ENCODE results near the gene SUSD2. TPM values are rescaled to one million over a fixed set of nuclear protein-coding genes. Genes with fewer than 3 reads are reported as not detected.

Gene SUSD2
- total and polyA plus RNA-seq, 8 donors: 0.35 to 7.2 (median 2.5) TPM

GRCh38 chr22:24216541-24217209, 35.4 kb downstream of the SUSD2 start:
- no peak overlapping the region for H3K4me3 ChIP-seq
- FAIRE-seq: no peak
- intact Hi-C loops (cut with DNase I): no loop called here
- WGBS, 2 donors: 89 to 93% methylated on average over 12 of the region's 12 CpGs
- no peaks in the 10 kb centered on the region for H3K9me3 ChIP-seq
- no peak for DNase-seq
- H3K27ac ChIP-seq: no peak overlapping the region
- no peaks in the 10 kb centered on the region for H3K4me1 ChIP-seq
- TF ChIP-seq CTCF (IDR thresholded peaks at IDR 0.05): no peak
- H3K36me3 ChIP-seq: no peaks in the 10 kb centered on the region
- ATAC-seq: no peak
- H3K27me3 ChIP-seq: no peaks in the 10 kb centered on the region

- Histone ChIP-seq H3K9me3 (no peaks in the 10 kb centered on the region), H3K27me3 (no peaks in the 10 kb centered on the region), H3K36me3 (no peaks in the 10 kb centered on the region), H3K27ac (no peak overlapping the region), H3K4me1 (no peaks in the 10 kb centered on the region), H3K4me3 (no peak overlapping the region)
- ATAC-seq: no peak
- 58 to 69% methylated on average over 3 of the region's 3 CpGs for WGBS, 2 donors
- no peak for FAIRE-seq
- no peak for DNase-seq
- intact Hi-C loops (cut with DNase I): no loop called here
- TF ChIP-seq CTCF (IDR thresholded peaks at IDR 0.05): no peak
These were observed 36.1 kb downstream of the SUSD2 start for GRCh38 chr22:24217384-24217783.

- H3K36me3 ChIP-seq: no peaks in the 10 kb centered on the region
- no peak overlapping the region for H3K4me3 ChIP-seq
- no peaks in the 10 kb centered on the region for H3K27me3 ChIP-seq
- intact Hi-C loops (cut with DNase I): no loop called here
- WGBS, 2 donors: 93 to 94% methylated on average over 9 of the region's 9 CpGs
- DNase-seq (no peak), ATAC-seq (no peak), FAIRE-seq (no peak)
- no peak for TF ChIP-seq CTCF (IDR thresholded peaks at IDR 0.05)
- H3K27ac ChIP-seq: no peak overlapping the region
- H3K9me3 ChIP-seq: no peaks in the 10 kb centered on the region
- no peaks in the 10 kb centered on the region for H3K4me1 ChIP-seq
These were observed 38.5 kb downstream of the SUSD2 start for GRCh38 chr22:24219750-24220149.

GRCh38 chr22:24224468-24224867, 43.2 kb downstream of the SUSD2 start:
- 93 to 97% methylated on average over 1 of the region's 1 CpG for WGBS, 2 donors
- no peak for TF ChIP-seq CTCF (IDR thresholded peaks at IDR 0.05)
- DNase-seq: no peak
- Histone ChIP-seq H3K4me1 (no peaks in the 10 kb centered on the region), H3K36me3 (no peaks in the 10 kb centered on the region), H3K9me3 (no peaks in the 10 kb centered on the region), H3K27ac (no peak overlapping the region), H3K27me3 (no peaks in the 10 kb centered on the region), H3K4me3 (no peak overlapping the region)
- ATAC-seq: no peak
- intact Hi-C loops (cut with DNase I): no loop called here
- FAIRE-seq: no peak

GRCh38 chr22:24225044-24225601, 43.8 kb downstream of the SUSD2 start:
- Histone ChIP-seq H3K4me1 (no peaks in the 10 kb centered on the region), H3K9me3 (no peaks in the 10 kb centered on the region), H3K27me3 (no peaks in the 10 kb centered on the region), H3K27ac (no peak overlapping the region), H3K36me3 (no peaks in the 10 kb centered on the region), H3K4me3 (no peak overlapping the region)
- FAIRE-seq: no peak
- 74 to 79% methylated on average over 14 of the region's 14 CpGs for WGBS, 2 donors
- no peak for TF ChIP-seq CTCF (IDR thresholded peaks at IDR 0.05)
- intact Hi-C loops (cut with DNase I): no loop called here
- no peak for ATAC-seq
- no peak for DNase-seq
